HuH-7.5 (cell line): ENCODE measurements around the gene SAYSD1.

Source experiments
- DNase-seq: peaks from one replicate; pipeline ENCODE4 v3.0.0; 2011; ENCODE audit warnings: low spot score

The SAYSD1 gene

GRCh38 chr6:39108041-39108839 lies 6.7 kb downstream of the SAYSD1 start:
- DNase-seq = no peak

DNA sequence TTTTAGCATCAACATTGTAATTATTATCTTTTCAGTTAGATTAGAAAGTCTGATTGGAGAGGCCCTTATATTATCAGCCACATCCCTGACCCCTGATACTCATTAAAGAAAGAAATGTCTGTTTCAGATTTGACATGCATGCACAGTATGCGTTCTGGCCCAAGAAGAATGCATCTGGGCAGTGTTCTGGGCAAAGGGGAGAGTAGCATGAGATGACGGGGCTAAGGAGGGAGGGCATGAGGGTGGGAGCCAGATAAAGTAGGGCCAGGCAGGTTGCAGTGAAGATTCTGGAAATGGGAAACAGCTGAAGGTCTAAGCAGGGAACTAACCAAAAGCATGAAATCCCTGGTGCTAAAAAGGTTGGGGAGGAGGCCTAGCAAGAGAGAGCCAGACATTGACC lies 7.3 kb downstream of the SAYSD1 start:
- no peak for DNase-seq

DNA sequence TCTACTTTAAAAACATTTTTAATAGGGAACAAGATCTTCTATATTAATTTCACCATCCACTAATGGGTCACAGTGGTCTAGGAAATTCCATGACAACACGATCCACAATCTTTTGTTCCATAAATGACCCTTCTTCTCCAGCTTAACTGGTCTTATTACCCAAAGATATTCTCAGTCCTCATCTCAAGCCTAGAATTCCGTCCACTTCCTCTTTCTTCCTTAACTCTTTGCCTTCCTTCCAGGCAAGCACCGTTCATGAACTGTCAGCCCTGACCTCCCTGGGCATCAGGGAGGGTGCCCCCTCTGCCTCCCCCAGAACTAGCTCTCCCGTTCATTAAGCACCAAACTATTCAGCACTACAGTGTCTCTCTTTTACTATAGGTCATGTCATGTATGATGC lies 8.0 kb downstream of the SAYSD1 start:
- no peak for DNase-seq

- no peak for DNase-seq
These were observed 10.5 kb downstream of the SAYSD1 start for GRCh38 chr6:39104528-39104927.

DNA sequence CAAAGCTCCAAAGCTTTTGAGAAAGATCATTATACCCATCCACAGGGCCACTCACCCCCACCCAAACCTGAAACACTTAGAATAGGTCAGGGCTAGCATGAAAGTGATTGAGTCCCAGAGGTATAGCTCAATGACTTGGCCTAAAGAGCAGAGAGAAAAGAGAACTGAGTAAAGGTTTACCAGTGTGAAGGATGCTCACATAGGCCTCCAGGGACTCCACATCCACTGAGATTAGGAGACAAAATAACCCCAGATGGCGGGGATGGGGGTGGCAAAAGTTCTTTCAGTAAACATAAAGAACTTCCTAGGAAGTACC lies 12.2 kb downstream of the SAYSD1 start:
- no peak for DNase-seq

- no peak for DNase-seq
These were observed 12.7 kb downstream of the SAYSD1 start for GRCh38 chr6:39102071-39102820.

DNA sequence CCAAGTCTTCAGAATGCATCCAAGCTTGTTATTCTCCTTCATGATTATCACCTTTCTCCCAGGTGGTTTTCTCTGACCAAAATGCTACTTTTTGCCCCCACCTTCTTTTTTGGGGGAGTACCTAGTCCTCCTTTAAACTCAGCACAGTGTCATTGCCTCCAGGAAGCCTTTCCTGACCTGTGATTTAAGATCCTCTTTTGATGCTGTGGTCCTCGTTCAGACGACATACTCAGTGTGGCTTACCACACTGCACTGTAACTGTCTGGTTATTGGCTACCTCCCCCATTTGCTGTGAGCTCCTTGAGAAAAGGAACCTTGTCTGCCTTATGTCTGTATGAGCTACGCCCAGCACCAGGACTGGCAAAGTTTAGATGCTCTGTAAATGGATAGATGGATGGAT lies 14.6 kb downstream of the SAYSD1 start:
- DNase-seq = no peak

- DNase-seq = no peak
These were observed 19.4 kb downstream of the SAYSD1 start for GRCh38 chr6:39095578-39095977.

- no peak for DNase-seq
These were observed 21.8 kb downstream of the SAYSD1 start for GRCh38 chr6:39093149-39093708.

DNA sequence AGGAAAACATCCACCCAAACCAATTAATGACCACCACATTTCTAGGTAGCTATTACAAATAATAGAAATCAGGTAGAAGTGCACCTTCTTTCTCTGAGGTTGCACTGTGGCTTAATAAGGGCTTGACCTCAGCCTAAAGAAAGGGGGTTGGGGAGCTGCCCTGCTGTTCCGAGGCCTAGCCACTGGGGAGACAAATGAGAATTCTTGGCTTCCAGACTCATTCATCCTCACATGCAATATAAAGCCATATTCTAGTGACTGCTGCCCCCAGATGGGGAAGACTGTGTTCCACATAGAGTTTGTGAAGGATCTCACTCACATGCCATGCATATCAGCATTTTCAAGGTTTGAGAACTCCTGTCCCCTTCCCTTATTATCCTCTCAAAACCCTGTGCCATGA lies 22.9 kb downstream of the SAYSD1 start:
- no peak for DNase-seq

GRCh38 chr6:39091220-39091619 lies 23.8 kb downstream of the SAYSD1 start:
- no peak for DNase-seq

DNA sequence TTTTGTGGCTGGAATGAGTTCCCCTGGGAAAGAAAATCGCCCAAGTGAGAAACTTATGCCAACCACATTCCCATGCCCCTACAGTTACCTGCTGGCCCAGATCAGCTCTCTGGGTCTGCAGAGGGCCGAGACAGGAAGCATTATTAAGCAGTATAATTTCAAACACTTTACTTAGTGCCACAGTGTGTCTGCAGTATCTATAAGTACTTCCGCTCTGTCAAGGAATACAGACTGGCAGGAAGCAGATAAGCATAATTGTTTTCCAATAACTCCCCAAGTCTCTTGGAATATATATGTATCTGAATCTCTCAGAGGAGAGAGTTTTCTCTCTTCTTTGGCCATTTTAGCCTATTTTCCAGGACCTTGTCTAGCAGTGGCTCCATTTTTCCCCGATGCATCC lies 24.9 kb downstream of the SAYSD1 start:
- DNase-seq = no peak

DNA sequence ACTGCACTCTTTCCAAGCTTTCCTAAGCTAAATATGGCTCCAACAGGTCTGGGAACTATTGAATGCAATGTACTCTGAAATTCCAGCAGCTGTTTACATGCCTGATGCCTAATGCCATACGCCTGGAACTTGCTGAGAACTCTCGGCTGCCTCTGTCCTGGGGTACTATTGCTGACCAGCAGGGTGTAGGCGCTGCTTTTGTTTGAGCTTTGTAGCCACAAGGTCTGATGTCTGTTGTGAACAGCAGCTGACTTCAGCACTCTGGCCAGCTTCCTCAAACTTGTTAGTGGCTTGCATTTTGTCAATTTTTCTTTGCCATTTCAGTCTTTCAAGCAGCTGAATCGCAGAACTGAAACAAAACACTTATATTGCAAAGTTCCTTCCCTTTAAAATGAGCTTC lies 26.7 kb downstream of the SAYSD1 start:
- DNase-seq = peak; percentile 73

- DNase-seq = no peak
These were observed 27.8 kb downstream of the SAYSD1 start for GRCh38 chr6:39087197-39087596.

DNA sequence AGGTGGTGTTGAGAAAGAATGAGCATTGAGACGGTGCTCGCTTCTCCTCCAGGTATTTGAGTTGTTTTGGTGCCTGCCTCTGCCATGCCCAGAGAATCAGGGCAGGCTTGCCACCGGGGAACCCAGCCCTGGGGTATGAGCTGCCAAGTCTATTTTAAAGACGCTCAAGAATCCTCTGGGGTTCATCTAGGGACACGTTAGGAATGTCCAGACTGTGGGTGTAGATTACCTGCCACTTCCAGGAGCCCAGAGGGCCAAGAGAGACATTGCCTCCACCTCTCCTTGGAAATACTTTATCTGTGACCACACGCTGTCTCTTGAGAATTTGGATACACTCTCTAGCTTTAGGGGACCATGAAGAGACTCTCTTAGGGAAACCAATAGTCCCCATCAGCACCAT lies 28.3 kb downstream of the SAYSD1 start:
- no peak for DNase-seq

DNA sequence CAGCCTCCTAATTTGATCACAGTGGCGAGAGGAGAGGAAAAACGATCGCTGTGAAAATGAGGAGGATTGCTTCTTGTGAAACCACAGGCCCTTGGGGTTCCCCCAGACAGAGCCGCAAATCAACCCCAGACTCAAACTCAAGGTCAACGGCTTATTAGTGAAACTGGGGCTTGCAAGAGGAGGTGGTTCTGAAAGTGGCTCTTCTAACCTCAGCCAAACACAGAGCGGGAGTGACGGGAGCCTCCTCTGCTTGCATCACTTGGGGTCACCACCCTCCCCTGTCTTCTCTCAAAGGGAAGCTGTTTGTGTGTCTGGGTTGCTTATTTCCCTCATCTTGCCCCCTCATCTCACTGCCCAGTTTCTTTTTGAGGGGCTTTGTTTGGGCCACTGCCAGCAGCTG lies 28.7 kb downstream of the SAYSD1 start:
- DNase-seq = no peak

- no peak for DNase-seq
These were observed 29.7 kb downstream of the SAYSD1 start for GRCh38 chr6:39085129-39085797.

DNA sequence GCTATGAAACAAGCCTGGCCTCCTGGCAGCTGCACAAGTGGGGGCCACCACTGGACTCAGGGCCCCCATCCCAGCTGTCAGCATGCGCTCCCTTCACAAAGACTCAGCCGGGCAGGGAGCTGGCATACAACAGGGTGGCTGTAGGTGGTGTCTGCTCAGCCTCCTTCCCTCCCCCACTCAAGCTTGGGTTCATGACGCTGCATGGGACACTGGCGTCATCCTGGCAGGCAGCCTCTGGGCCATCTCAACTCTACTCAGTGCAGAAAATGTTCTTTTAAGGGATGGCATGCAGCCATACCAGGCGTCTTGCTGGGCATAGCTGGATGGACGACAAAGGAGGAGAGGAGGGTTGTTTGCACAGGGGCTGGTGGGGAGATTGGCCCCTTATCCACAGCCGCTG lies 30.5 kb downstream of the SAYSD1 start:
- no peak for DNase-seq

DNA sequence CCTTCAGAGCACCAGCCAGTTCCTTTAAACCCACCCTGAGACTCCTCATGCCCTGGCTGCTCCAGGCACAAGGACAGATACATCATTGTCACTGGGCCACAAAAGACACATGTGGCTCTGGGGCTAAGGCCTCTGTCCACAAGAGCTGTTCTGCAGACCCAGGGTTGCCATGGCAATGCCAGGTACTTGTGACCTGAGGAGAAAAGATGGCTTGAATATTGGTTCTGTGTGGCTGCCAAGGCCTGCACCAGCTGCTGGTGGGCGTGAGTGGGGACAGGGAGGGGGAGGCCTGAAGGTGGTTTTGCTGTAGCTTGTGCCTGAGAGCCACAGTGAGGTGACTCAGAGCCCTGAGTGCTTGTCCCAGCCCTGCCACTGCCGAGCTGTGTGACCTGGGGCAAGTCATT lies 31.8 kb downstream of the SAYSD1 start:
- DNase-seq = no peak

GRCh38 chr6:39082310-39082709 lies 32.7 kb downstream of the SAYSD1 start:
- no peak for DNase-seq

DNA sequence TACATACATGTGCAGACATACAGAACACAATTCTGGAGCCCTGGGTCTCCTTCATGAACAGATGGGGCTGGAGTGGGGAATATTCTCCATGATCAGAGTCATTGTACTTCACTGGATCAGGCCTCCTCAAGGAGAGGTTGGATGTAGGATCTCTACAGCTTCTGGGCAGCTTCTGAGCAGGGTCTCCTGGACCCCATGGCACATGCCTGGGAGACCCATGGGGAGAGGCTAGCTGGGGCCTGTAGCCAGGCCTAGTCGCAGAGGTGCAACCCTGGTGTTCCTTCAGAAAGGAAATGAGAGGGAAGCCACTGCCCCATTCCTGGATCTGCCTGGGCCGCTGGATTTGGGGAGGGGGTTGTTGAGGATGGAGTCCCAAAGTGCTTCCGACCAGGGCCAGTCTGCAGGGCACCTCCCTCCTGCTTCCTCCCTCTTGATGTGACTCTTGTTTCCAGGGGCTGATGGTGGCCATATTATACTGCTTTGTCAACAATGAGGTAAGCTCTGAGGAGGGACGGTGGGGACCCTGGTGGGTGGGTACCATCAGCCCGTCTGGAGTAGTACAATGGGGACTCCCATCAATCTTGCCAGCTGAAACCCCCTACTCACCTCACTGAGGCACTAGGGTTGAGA lies 34.6 kb downstream of the SAYSD1 start:
- DNase-seq = no peak
